GM12864 (cell line): ENCODE data around the gene ANKRD39.

Experiments used
- DNase-seq: peaks from one replicate; pipeline ENCODE4 v3.0.0-alpha.2; 2011; ENCODE audit warnings: low read depth
- H3K4me3 ChIP-seq: 2 replicates; pipeline ENCODE4 v1.5.1; 2011; ENCODE audit warnings: mild to moderate bottlenecking, low read depth, low read length, control low read depth
- CTCF ChIP-seq: IDR thresholded peaks from 2 replicates; pipeline ENCODE4 v1.5.1; 2011; ENCODE audit warnings: low read depth, mild to moderate bottlenecking, moderate library complexity, low read length, control low read depth, inconsistent platforms; ENCODE audit errors: missing control alignments

ANKRD39 gene

DNA sequence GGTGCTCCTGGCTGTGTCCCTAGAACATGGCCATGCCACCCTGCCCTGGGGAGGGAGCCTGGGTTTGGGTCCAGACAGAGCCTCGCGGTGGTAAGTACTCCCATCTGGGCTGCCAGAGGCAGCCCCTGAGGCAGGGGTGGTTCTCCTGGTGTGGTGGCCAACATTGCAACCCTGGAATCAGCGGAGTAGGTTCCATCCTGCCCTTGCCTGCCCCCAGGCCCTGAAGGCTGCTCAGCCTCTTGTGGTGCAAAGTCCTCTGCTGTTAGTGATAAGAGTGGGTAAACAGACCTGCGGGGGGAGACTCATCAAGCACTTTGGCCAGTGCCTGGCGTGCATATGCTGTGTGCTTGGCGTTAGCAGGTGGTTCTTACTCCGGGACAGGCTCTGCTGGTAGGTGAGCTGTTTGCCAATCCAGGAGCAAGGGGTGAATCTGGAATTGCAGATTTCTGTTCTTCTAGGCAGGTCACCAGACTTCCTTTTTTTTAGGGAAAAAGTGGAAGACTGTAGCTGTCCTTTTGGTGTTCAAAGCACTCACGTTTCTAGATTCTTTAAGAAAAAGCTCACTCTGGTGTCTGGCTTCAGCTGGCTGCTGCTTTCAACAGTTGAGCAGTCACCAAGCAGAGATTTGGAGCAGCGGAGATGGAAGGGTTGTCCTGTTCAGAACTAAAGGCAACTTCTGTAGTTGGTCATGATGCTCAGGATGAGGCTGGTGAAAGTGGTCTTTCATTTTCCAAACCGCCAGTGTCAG, 38.5 kb downstream of the ANKRD39 start:
- no peak for TF ChIP-seq CTCF
- DNase-seq = no peak
- H3K4me3 ChIP-seq = no peak overlapping the region

GRCh38 chr2:96817882-96818281, 39.9 kb downstream of the ANKRD39 start:
- no peak for DNase-seq
- no peak overlapping the region; the same call in 1 of the 2 replicates for H3K4me3 ChIP-seq

GRCh38 chr2:96816836-96817702, 40.7 kb downstream of the ANKRD39 start:
- no peak for TF ChIP-seq CTCF
- DNase-seq = no peak
- peak overlapping the region; percentile 74 for H3K4me3 ChIP-seq

More at GRCh38 chr2:96817882-96818281, 39.9 kb downstream of the ANKRD39 start:
- no peak for TF ChIP-seq CTCF

GRCh38 chr2:96816127-96816835, 41.5 kb downstream of the ANKRD39 start, which contains the start of gene CNNM3:
CNNM3 (plus strand) TSS chr2:96816268; CDS start chr2:96816278, 10 bp downstream.
- TF ChIP-seq CTCF = peak; percentile 54
- peak within 1 kb of the TSS; percentile 74 for H3K4me3 ChIP-seq
- DNase-seq = peak; percentile 62

DNA sequence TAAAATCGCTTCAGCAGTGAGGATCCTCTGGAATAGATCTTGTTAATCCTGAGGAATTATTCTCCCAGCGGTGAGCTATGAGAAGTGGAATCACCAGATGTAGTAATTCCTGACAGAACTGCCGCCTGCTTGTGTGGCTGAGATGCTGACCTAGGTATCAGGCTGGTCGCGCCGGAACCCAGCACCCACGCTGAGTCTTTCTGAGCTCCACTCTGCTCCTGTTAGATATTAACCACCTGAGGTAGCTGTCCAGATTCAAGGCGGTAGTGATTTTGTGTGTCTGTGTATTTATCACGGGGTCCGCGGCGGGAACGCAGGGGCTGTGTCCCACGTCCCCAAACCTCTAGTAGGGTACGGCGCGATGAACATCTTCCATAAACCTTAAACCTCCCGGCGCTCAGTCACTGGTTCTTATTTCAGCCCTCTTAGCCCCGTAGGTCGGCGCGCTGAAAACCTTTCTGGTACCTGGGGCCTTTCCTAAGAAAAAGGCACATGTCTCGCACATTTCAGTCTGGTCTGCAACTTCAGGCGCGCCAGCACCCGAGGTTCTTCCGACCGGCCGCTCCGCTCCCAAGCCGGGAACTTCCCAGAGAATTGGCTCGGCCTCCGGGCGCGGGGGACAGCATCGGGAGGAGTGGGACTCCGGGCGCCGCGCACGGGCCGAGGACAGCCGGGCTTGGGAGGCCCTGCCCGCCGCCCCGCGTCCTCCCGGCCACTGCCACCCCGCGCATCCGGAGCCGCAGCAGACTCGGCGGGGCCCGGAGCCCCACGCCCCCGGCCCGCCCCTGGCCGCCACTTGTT, 42.3 kb downstream of the ANKRD39 start:
- TF ChIP-seq CTCF = no peak
- no peak for DNase-seq
- peak overlapping the region; percentile 74 for H3K4me3 ChIP-seq

DNA sequence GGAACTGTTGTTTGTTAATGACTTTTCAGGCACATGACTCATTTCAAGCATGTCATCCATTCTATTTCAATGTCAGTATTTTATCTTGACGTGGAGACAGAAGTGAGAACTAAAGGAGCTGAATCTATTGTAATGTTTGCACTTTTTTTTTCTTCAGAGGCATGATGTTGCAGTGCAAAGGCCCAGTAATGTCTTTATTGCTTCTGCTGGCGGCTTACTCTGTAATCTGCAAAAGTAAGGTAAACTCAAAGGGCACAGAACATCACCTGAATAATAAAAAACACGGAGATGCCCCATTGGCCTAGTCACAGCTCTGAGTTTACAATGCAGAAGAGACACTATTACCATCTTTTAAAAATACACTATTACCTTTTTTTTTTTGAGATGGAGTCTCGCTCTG, 44.2 kb downstream of the ANKRD39 start:
- no peak for TF ChIP-seq CTCF
- no peak overlapping the region for H3K4me3 ChIP-seq
- DNase-seq = no peak
